HEK293 (cell line): Measurements from ENCODE around the gene UMOD.

Experiments used
- TRIM28 ChIP-seq: IDR thresholded peaks from 2 replicates; pipeline ENCODE4 v1.6.1; 2011; ENCODE audit warnings: low read length, control low read depth, borderline replicate concordance
- ZNF184 ChIP-seq: fragments of 450-650 bp; IDR thresholded peaks from 2 replicates; pipeline ENCODE4 v1.5.1; 2018; ENCODE audit warnings: missing biosample characterization, mild to moderate bottlenecking, missing genetic modification characterization
- ZNF350 ChIP-seq: fragments of 450-650 bp; formaldehyde crosslinking; IDR thresholded peaks from 2 replicates; pipeline ENCODE4 v1.5.0; 2017; ENCODE audit warnings: missing biosample characterization, mild to moderate bottlenecking, missing genetic modification characterization

GRCh38 chr16:20369452-20370054 lies 17.0 kb upstream of the UMOD start:
- TF ChIP-seq ZNF184 (tag by site-specific recombination), result no peak
- TF ChIP-seq ZNF350 (tag by site-specific recombination), result no peak
- no peak for TF ChIP-seq TRIM28
